Measurements from ENCODE around the gene TRIP10. TPM values are rescaled to one million over a fixed set of nuclear protein-coding genes. Genes with fewer than 3 reads are reported as not detected.

TRIP10 gene
- total and polyA plus RNA-seq, 4 donors: 3.4 to 9.9 (median 7.4) TPM

DNA sequence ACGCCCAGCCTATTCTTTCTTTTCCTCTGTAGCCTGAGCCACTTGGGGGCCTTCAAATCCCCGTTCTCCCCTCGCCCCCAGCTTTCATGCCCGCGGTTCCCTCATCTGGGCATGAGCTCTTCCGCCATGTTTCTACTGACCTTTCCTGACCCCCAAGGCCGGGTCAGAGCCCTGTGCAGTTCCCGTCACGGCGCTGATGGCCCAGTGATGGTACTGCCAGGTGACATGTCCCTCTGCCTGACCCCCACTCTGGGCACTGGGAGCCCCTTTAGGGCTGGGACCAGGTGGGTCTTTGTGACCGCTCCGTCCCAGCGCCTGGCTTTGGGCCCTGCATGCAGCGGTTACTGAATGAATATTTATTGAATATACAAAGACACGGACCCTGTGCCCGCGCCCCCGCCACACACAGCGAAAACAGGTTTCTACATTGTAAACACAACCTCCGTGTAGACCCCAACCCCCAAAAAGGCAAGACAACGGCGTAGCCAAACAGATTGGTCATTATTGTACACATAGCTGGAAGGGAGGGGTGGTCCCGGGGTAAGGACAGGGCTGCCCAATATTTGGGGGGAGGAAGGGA is 9.8 kb upstream of the TRIP10 start (continued):
- TF ChIP-seq, protein P1, sequence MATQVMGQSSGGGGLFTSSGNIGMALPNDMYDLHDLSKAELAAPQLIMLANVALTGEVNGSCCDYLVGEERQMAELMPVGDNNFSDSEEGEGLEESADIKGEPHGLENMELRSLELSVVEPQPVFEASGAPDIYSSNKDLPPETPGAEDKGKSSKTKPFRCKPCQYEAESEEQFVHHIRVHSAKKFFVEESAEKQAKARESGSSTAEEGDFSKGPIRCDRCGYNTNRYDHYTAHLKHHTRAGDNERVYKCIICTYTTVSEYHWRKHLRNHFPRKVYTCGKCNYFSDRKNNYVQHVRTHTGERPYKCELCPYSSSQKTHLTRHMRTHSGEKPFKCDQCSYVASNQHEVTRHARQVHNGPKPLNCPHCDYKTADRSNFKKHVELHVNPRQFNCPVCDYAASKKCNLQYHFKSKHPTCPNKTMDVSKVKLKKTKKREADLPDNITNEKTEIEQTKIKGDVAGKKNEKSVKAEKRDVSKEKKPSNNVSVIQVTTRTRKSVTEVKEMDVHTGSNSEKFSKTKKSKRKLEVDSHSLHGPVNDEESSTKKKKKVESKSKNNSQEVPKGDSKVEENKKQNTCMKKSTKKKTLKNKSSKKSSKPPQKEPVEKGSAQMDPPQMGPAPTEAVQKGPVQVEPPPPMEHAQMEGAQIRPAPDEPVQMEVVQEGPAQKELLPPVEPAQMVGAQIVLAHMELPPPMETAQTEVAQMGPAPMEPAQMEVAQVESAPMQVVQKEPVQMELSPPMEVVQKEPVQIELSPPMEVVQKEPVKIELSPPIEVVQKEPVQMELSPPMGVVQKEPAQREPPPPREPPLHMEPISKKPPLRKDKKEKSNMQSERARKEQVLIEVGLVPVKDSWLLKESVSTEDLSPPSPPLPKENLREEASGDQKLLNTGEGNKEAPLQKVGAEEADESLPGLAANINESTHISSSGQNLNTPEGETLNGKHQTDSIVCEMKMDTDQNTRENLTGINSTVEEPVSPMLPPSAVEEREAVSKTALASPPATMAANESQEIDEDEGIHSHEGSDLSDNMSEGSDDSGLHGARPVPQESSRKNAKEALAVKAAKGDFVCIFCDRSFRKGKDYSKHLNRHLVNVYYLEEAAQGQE (IDR thresholded peaks at IDR 0.05): no peak
- TF ChIP-seq TAF1 (conservative IDR thresholded peaks at IDR 0.05): no peak

DNA sequence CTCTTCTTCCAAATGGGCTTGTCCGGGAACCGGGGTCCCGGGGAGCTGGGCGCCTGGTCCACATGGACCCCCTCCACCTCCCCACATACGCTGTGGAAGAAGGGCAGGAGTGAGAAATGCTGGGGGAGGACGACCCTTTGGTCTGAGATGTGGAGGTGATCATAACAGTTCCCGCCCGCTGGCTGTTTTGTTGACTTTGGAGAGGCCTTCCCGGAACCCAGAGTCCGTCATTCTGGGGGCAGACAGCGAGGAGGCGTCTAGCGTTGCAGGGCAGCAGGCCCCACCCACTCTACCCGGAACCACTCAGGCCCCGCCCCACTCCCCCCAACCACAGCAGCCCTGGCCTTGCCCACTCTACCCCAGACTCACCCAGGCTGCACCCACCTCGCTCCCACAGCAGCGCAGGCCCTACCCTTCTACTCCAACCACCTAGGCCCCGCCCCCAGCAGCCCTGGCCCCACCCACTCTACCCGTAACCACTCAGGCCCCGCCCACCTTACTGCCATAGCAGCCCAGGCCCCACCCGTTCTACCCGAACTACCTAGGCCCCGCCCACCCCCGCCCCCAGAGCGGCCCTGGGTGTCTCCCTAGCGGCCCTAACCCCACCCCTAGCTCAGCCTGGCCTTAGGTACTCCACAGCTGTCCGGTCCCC is 9.2 kb upstream of the TRIP10 start:
- Histone ChIP-seq H3K4me3 (ENCODE audit: low read depth in 1 of 3, low read length in 3 of 3) (peak overlapping the region; percentile 40 to 64 (median 61)), H3K27me3 (ENCODE audit: control insufficient read depth in 4 of 4, insufficient read depth in 4 of 4, low read length in 3 of 4) (no peaks in the 10 kb centered on the region), H3K36me3 (ENCODE audit: control insufficient read depth in 4 of 4, insufficient read depth in 3 of 4, low read depth in 1 of 4, low read length in 3 of 4) (peaks cover 2 to 11% (median 2%) of the 10 kb centered on the region in 4 donors), H3K4me1 (ENCODE audit: control insufficient read depth in 4 of 4, insufficient read depth in 4 of 4, low read length in 3 of 4) (peaks cover 5 to 40% (median 27%) of the 10 kb centered on the region in 4 donors), H3K9me3 (ENCODE audit: control insufficient read depth in 4 of 4, low read length in 3 of 4) (no peaks in the 10 kb centered on the region), H3K27ac (ENCODE audit: low read depth in 1 of 2, low read length in 2 of 2) (peak overlapping the region; percentile 97 to 99), H3K9ac (ENCODE audit: low read depth in 1 of 2, low read length in 2 of 2) (peak overlapping the region; percentile 53 to 76)
- TF ChIP-seq SP1 (IDR thresholded peaks at IDR 0.05): peak; percentile 78
- TF ChIP-seq, protein P2, sequence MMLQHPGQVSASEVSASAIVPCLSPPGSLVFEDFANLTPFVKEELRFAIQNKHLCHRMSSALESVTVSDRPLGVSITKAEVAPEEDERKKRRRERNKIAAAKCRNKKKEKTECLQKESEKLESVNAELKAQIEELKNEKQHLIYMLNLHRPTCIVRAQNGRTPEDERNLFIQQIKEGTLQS (IDR thresholded peaks at IDR 0.05): no peak
- TF ChIP-seq, protein P3, sequence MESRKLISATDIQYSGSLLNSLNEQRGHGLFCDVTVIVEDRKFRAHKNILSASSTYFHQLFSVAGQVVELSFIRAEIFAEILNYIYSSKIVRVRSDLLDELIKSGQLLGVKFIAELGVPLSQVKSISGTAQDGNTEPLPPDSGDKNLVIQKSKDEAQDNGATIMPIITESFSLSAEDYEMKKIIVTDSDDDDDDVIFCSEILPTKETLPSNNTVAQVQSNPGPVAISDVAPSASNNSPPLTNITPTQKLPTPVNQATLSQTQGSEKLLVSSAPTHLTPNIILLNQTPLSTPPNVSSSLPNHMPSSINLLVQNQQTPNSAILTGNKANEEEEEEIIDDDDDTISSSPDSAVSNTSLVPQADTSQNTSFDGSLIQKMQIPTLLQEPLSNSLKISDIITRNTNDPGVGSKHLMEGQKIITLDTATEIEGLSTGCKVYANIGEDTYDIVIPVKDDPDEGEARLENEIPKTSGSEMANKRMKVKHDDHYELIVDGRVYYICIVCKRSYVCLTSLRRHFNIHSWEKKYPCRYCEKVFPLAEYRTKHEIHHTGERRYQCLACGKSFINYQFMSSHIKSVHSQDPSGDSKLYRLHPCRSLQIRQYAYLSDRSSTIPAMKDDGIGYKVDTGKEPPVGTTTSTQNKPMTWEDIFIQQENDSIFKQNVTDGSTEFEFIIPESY (IDR thresholded peaks at IDR 0.05): peak; percentile 49
- TF ChIP-seq HNF4A (conservative IDR thresholded peaks at IDR 0.05): peak; percentile 55 to 60
- TF ChIP-seq JUND (IDR thresholded peaks at IDR 0.05): no peak
- TF ChIP-seq, protein P4, sequence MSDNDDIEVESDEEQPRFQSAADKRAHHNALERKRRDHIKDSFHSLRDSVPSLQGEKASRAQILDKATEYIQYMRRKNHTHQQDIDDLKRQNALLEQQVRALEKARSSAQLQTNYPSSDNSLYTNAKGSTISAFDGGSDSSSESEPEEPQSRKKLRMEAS (IDR thresholded peaks at IDR 0.05): peak; percentile 50
- TF ChIP-seq, protein P5, sequence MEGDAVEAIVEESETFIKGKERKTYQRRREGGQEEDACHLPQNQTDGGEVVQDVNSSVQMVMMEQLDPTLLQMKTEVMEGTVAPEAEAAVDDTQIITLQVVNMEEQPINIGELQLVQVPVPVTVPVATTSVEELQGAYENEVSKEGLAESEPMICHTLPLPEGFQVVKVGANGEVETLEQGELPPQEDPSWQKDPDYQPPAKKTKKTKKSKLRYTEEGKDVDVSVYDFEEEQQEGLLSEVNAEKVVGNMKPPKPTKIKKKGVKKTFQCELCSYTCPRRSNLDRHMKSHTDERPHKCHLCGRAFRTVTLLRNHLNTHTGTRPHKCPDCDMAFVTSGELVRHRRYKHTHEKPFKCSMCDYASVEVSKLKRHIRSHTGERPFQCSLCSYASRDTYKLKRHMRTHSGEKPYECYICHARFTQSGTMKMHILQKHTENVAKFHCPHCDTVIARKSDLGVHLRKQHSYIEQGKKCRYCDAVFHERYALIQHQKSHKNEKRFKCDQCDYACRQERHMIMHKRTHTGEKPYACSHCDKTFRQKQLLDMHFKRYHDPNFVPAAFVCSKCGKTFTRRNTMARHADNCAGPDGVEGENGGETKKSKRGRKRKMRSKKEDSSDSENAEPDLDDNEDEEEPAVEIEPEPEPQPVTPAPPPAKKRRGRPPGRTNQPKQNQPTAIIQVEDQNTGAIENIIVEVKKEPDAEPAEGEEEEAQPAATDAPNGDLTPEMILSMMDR (IDR thresholded peaks at IDR 0.05; ENCODE audit: low read depth, low read length, missing input control): no peak
- peak in 1 of 2 donors; percentile 74 for TF ChIP-seq RXRA (IDR thresholded peaks at IDR 0.05)
- TF ChIP-seq NR2F2 (IDR thresholded peaks at IDR 0.05): no peak
- TF ChIP-seq FOXA2 (IDR thresholded peaks at IDR 0.05): peak; percentile 72
- TF ChIP-seq HNF4G (IDR thresholded peaks at IDR 0.05): no peak
- peak; percentile 32 to 58 for TF ChIP-seq EGR1 (IDR thresholded peaks at IDR 0.05; ENCODE audit: low read depth in 2 of 2)
- no peak for TF ChIP-seq TAF1 (conservative IDR thresholded peaks at IDR 0.05)
- no peak for TF ChIP-seq RAD21 (IDR thresholded peaks at IDR 0.05)
- peak; percentile 60 for TF ChIP-seq FOXA1 (IDR thresholded peaks at IDR 0.05)
- peak; percentile 3 for TF ChIP-seq YY1 (IDR thresholded peaks at IDR 0.05)
- TF ChIP-seq, protein P1 (IDR thresholded peaks at IDR 0.05): peak; percentile 36
- TF ChIP-seq GABPA (IDR thresholded peaks at IDR 0.05 in 1 of 2, conservative IDR thresholded peaks at IDR 0.05 in 1 of 2): peak in 1 of 2 donors; percentile 17
- peak; percentile 97 for DNase-seq (ENCODE audit: low spot score)
- WGBS: 34% methylated on average over 27 of the region's 27 CpGs
